Measurements from ENCODE around the gene SNX25. TPM values are rescaled to one million over a fixed set of nuclear protein-coding genes. Genes with fewer than 3 reads are reported as not detected.

Gene SNX25
- total RNA-seq (10 to 100 TPM; 10.1 to 15.0 (median 12.5) TPM), polyA plus RNA-seq (1 to 10 TPM; 4.8 to 9.4 TPM)

- intact Hi-C loops (cut with DNase I), result no loop called here
- Histone ChIP-seq H3K9me3 (no peaks in the 10 kb centered on the region), H3K4me1 (peaks cover 5 to 15% (median 14%) of the 10 kb centered on the region in 3 donors), H3K36me3 (no peaks in the 10 kb centered on the region), H3K27me3 (no peaks in the 10 kb centered on the region), H3K4me3 (peak within 1 kb of the TSS; percentile 38 to 79 (median 65)), H3K27ac (peak within 1 kb of the TSS; percentile 78 to 92 (median 86))
- FAIRE-seq (no peak), DNase-seq (peak; percentile 92 to 97 (median 95)), ATAC-seq (peak; percentile 93 to 95 (median 94))
- TF ChIP-seq CTCF (IDR thresholded peaks at IDR 0.05), result no peak
- 0 to 1% methylated on average over 38 to 72 of the region's 72 CpGs for WGBS, 2 donors
These were observed at the start of gene SNX25 for GRCh38 chr4:185209031-185209851. Gene SNX25, plus strand, starts transcription at chr4:185209598. Its CDS starts 229 bp downstream, at chr4:185209827.

GRCh38 chr4:185165605-185166063 is 43.8 kb upstream of the SNX25 start:
- H3K27me3 ChIP-seq, result no peaks in the 10 kb centered on the region
- H3K36me3 ChIP-seq, result peaks cover 0 to 22% (median 7%) of the 10 kb centered on the region in 3 donors
- DNase-seq (no peak), FAIRE-seq (no peak), ATAC-seq (peak in 1 of 4 donors; percentile 27)
- no peaks in the 10 kb centered on the region for H3K9me3 ChIP-seq
- no peak for TF ChIP-seq CTCF (IDR thresholded peaks at IDR 0.05)
- intact Hi-C loops (cut with DNase I), result no loop called here
- no peaks in the 10 kb centered on the region for H3K4me1 ChIP-seq
- H3K27ac ChIP-seq, result no peak overlapping the region
- 63 to 77% methylated on average over 2 of the region's 2 CpGs for WGBS, 2 donors
- no peak overlapping the region for H3K4me3 ChIP-seq

- Histone ChIP-seq H3K27ac (no peak overlapping the region), H3K9me3 (no peaks in the 10 kb centered on the region), H3K4me3 (no peak overlapping the region), H3K27me3 (no peaks in the 10 kb centered on the region), H3K36me3 (peaks cover 0 to 21% (median 4%) of the 10 kb centered on the region in 3 donors), H3K4me1 (no peaks in the 10 kb centered on the region)
- FAIRE-seq, result no peak
- DNase-seq, result no peak
- 81 to 85% methylated on average over 9 of the region's 9 CpGs for WGBS, 2 donors
- intact Hi-C loops (cut with DNase I), result no loop called here
- no peak for TF ChIP-seq CTCF (IDR thresholded peaks at IDR 0.05)
- ATAC-seq, result no peak
These were observed 42.2 kb upstream of the SNX25 start for GRCh38 chr4:185167234-185167633.

GRCh38 chr4:185171373-185172071 is 37.9 kb upstream of the SNX25 start:
- DNase-seq, result no peak
- FAIRE-seq, result no peak
- Histone ChIP-seq H3K4me1 (no peaks in the 10 kb centered on the region), H3K27me3 (no peaks in the 10 kb centered on the region), H3K27ac (no peak overlapping the region), H3K9me3 (no peaks in the 10 kb centered on the region), H3K36me3 (peaks cover 0 to 19% (median 0%) of the 10 kb centered on the region in 3 donors), H3K4me3 (no peak overlapping the region)
- intact Hi-C loops (cut with DNase I), result no loop called here
- ATAC-seq, result no peak
- 89 to 93% methylated on average over 2 of the region's 2 CpGs for WGBS, 2 donors
- no peak for TF ChIP-seq CTCF (IDR thresholded peaks at IDR 0.05)
